GM18858 (cell line): ENCODE measurements around the gene USP20.

Experiments
- ATAC-seq: cut with Tn5 transposase; IDR thresholded peaks from one replicate; pipeline ENCODE4 v1.9.1; 2021; ENCODE audit not compliant: unreplicated experiment

Gene USP20

GRCh38 chr9:129853614-129854013 lies 18.4 kb downstream of the USP20 start:
- ATAC-seq = no peak

DNA sequence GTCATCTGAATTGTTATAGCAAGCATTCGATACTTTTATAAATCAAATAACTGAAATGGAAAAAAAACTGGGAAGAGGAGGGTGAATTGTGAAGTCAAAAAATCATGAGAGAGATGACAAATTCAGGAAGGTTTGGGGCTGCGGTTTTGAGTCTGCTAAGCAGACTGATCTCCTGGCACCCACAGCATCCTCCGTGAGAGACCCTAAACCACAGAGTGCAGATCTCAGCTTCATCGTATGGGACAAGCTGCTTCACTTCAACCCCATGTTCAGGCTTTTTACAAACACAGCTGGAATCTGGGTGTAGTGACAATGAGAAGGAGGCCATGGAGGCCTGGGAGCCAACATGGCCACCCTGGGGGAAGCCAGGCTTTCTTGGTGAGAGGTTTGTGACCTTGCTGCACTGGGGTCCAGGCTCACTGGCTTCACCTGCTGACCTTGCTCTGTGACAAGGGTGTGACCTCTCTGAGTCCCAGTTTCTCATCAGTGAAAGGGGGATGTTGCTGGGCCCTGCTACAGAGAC lies 19.4 kb downstream of the USP20 start:
- no peak for ATAC-seq

GRCh38 chr9:129857207-129857606 lies 21.9 kb downstream of the USP20 start:
- no peak for ATAC-seq

DNA sequence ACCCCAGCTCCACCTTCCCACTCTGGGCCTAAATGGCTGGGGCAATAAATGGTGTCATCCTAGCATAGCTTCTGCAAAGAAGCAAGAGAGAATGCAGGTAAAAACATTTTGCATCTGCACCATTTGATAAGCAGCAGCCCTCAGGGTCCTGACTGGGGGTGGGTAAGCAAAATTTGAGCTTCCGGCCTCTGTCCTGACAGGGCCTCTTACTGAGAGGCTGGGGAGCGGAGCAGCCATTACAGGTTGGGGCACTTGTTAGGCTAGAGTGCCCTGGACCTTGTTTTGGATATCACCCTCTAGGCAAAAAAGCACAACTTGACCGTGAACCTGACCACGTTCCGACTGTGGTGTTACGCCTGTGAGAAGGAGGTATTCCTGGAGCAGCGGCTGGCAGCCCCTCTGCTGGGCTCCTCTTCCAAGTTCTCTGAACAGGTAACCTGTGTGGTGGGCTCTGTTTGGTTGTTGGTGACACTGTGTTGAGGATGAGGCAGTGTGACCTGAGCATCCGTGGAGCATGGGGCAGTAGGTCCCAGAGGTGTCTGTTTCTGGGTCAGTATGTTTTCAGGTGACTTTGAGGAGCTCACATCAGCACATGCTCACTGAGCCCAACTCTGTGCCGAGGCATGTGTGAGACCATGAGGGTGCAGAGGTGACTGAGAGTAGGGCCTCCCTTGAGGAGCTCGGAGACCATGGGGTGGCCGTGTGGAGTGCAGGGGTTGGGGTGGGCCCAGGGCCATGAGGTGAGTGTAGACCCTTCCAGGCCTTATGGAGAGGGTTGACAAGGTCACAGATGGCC lies 23.1 kb downstream of the USP20 start:
- no peak for ATAC-seq

DNA sequence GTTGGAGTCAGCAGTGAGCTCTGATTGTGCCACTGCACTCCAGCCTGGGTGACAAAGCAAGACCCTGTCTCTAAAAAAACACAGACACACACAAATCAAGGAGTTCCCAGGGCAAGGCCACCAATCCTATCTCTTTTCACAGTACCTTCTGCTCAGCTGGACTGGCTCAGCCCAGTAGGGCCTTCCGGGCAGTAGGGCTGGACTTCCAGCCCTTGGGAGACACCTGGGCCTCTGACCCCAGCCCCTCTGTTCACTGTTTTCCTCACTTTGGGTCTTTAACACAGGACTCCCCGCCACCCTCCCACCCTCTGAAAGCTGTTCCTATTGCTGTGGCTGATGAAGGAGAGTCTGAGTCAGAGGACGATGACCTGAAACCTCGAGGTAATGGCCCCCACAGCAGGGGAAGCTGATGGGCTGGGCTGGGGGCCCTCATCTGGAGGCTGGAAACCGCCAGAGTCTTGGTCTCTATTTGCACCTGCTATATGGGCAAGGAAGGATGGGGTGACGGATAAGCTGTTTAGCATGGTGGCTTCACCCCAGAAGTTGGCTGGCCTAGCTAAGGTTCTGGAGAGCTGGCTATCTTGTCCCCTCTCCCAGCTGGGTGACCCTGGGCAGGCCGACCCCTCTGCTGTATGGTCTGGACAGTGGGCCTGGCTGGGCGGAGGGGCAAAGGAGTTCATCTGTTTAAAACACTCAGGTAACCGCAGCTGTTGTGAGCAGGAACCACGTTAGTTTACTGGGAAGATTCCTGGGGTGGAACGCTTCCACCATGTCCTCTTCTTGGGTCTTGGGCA lies 25.6 kb downstream of the USP20 start:
- ATAC-seq = no peak

GRCh38 chr9:129861447-129861827 lies 26.2 kb downstream of the USP20 start:
- ATAC-seq = no peak

DNA sequence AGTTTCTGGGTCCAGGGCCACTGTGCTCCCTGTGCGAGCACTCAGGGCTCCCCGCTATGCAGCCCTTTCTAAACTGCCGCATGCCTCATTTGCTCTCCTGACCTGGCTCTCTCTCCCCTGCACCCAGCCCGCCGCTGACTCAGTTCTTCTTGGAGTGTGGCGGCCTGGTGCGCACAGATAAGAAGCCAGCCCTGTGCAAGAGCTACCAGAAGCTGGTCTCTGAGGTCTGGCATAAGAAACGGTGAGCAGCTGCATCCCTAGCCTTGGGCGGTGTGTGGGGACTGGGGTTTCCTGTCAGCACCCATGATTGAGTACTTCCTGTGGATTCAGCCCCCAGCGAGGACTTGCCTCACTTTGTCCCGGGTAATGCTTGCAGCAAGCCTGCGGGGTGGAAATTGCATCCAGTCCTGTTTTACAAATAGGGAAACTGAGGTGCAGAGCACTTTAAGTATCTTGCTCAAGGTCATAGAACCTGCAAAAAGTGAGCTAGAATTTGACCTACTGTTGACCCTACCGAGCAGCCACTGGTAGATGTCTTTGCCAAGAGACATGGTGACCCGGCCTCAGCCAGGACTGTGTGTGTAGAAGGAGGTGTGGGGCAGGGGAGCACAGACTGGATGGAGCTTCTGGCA lies 27.9 kb downstream of the USP20 start:
- ATAC-seq = no peak

DNA sequence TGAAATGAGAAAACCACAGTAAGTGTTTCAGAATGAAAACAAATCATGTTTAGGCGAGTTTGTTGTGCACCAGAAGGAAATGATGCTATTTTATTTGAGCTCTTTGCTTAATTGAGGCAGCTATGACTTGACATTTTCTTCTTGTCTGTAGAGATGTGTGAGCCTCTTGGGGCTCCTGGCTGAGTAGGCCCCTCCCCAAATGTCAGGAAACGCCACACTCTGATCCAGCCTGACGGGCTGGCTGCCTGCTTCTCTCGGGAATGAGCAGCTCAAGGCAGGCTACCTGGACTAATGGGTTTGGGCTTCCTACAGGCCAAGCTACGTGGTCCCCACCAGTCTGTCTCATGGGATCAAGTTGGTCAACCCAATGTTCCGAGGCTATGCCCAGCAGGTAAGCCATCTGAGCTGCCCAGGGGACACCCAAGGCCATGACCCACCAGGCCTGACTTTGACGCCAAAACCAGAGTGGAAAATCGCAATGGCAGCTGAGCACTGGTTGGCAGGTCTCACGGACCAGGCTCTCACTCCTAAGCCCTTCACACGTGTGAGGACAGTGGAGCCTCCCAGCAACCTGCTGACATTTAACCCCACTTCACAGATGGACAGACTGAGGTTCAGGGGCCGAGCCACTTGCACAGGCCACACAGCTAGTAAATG lies 29.9 kb downstream of the USP20 start:
- no peak for ATAC-seq

DNA sequence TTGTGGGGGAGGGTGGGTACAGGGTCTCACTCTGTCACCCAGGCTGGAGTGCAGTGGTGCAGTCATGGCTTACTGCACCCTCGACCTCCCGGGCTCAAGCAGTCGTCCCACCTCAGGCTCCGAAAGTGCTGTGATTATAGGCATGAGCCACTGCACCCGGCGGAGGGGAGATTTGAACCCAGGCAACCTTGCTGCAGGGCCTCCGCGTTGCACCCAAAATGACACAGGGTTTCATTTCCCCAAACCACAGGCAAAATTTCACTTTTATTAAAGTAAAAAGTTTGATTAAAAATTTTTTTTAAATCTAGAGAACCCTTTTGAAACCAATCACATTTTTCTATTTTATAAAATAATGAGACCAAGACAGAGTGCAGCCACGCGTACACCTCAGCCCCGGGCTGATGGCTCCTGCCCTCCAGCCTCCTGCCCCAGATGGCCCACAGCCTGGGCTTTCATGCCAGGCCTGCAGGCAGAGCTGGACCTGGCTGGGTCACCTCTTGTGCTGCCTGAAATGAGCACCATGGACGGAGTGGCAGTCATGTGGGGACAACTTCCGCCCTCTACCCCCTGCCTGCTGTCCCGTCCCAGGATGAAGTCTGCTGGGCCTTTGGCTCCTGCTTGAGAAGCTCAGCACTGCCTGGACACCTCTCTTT lies 30.5 kb downstream of the USP20 start:
- no peak for ATAC-seq

DNA sequence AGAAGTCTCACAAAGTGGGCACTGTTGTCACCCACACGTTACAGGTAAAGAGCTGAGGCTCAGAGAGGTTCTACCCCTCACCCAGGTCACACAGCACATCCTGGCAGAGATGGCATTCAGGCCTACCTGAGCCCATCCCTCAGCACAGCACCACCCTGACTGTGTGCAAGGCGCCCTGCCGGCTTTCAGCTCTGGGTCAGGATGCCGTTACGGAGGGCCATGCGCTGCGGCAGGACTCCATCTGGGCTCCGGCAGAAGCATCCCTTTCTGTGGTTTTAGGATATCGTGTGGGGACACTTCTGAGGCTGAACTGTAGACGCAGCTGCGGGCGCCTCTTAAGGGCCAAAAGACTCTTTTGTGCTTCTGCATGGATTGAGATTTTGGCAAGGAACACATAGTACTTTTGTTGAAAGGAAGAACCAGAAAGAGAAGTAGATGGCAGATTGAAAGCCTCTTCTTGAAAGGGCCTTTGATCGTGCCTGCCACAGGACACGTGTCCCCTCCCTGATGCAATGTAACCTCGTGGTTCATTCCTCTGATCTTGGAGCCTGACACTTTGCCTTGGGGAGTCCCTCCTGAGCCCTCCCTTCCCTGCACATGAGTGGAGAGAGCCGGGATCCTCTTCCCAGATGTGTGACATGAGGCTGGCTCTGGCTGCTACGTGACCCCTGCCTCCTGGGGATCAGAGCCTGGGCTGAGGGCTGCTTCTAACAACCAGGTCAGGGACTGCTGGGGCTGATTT lies 31.3 kb downstream of the USP20 start:
- ATAC-seq = no peak

DNA sequence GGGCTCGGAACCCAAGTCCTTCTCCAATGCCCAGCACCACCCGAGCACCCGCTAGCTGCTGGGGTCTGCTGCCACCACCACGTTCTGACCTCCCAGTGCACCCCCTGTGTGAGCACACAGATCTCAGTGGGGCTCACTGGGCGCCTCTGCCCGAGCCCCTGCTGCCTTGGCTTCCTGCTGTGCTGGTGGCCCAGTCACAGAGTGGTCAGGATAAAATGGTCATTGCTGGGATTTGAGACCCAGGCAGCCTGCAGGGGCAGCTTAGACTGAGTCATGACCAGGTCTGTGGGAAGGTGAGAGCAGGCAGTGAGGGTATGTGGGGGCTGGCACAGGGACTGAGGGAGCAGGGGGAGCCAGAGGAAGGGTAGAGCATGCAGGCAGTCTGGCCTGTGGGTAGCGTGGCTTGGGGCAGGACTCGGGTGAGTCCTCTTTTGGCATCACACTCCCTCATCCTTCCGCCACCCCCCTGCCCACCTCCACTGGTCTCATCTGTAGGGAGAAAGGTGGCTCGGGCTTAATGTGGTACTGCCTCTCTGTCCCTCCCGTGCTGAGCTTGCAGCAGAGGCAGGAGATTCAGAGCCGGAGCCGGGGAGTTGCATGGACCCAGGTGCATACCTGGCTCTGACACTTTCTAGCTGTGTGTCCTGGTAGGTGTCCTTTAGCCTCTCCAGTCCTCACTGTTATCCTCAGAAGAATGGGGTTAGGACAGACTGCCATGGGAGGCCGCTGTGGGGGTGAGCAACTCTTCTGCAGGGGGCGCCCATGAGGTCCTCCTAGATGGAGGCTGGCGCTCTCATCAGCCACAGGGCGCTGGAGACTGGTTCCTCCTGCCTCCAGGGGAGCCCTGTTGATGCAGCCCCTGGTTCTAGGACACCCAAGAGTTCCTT lies 32.1 kb downstream of the USP20 start:
- no peak for ATAC-seq

DNA sequence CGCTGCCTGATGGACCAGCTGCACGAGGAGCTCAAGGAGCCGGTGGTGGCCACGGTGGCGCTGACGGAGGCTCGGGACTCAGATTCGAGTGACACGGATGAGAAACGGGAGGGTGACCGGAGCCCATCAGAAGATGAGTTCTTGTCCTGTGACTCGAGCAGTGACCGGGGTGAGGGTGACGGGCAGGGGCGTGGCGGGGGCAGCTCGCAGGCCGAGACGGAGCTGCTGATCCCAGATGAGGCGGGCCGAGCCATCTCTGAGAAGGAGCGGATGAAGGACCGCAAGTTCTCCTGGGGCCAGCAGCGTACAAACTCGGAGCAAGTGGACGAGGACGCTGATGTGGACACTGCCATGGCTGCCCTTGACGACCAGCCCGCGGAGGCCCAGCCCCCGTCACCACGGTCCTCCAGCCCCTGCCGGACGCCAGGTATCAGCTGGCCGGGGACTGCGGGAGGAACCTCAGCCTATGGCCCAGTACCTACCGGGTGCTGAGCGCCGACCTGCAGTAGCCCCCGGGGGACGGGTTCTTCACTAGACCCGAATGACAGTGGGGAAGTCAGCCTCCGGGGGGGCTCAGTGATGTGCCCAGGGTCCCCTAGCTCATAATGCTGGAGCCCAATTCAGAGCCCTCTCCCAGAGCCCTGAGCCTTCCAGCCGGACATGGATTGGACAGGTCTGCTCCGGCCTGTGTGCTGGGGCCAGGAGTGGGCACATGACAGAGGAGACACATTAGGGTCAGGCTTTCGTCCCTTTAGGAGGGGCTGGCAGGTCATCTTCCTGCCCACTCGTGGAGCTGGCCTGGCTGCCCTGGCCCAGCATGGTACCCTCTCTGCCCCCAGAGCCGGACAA lies 33.0 kb downstream of the USP20 start:
- no peak for ATAC-seq

GRCh38 chr9:129868872-129869486 lies 33.7 kb downstream of the USP20 start:
- no peak for ATAC-seq

DNA sequence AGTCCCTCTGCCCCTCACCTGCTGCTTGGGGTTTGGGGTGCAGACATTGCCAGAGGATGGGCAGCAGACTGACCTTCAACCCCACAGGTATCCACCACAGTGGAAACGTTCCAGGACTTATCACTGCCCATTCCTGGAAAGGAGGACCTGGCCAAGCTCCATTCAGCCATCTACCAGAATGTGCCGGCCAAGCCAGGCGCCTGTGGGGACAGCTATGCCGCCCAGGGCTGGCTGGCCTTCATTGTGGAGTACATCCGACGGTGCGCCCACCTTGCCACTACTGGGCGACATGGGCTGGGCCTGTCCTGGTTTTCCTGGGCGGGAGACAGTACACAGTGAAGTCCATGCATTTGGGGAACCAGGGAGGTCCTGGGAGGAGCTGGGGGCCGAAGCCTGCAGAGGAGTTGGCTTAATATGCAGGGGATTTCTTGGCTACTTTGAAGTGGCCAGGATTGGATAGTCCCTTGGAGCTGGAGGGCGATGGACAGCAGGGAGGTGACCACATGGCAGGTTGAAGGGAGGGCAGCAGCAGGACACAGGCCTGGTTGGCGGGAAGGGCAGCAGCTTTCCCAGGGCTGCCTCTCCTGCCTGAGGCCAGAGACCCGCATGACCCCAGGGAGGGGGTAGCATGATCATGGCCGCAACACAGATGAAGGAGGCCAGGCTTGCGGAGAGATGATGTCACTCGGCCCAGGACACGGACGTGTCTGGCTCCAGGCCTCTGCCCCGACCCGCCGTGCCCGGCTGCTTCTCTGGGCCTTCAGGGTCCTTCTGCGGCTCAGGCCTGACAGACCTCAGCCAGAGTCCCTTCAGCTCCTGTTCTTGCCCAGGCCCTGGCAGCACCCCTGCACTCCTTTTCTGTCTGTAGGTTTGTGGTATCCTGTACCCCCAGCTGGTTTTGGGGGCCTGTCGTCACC lies 34.6 kb downstream of the USP20 start:
- no peak for ATAC-seq

DNA sequence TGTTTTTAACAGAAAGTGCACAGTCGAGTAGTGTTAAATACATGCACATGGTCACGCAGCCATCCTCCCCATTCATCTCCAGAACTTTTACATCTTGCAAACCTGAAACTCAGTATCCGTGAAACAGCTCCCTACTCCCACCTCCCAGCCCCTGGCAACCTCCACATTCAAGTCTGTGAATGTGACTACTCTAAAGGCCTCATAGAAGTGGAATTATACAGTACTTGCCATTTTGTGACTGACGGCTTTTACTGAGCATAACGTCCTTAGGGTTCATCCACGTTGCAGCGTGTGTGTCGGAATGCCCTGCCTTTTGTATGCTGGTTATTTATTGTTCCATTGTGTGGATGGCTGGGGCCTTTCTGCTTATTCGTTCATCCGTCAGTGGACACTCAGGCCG lies 35.8 kb downstream of the USP20 start:
- ATAC-seq = no peak

GRCh38 chr9:129873563-129874190 lies 38.4 kb downstream of the USP20 start:
- ATAC-seq = no peak
